GM19324 (cell line): ENCODE measurements around the gene PLCL2.
"Not testable (repeated sequence)": the region's sequence is repeated elsewhere in the genome, so short reads cannot be mapped to it uniquely, and the experiment has no call there.

Source experiments
- ATAC-seq: cut with Tn5 transposase; IDR thresholded peaks from one replicate; pipeline ENCODE4 v1.9.1; 2021; ENCODE audit warnings: mild to moderate bottlenecking, moderate library complexity; ENCODE audit not compliant: unreplicated experiment, low FRiP score

PLCL2 gene

DNA sequence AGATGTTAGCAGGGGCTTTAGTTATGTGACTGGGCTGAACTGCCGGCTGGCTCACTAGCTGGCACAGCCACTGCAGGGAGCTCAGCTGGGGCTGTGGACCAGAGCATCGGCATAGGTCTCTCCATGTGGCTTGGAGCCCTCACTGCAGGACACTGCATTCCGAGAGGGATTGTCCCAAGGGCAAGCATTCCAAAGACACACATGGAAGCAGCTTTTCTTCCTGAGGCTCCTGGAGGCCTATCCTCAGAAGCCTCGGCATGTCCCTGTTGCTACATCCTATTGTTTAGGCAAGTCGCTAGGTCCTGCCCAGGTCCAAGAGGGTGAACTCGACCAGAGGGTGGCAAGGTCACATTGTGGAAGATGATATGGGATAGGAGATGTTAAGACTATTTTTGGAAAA is 209.8 kb downstream of the PLCL2 start:
- no peak for ATAC-seq

DNA sequence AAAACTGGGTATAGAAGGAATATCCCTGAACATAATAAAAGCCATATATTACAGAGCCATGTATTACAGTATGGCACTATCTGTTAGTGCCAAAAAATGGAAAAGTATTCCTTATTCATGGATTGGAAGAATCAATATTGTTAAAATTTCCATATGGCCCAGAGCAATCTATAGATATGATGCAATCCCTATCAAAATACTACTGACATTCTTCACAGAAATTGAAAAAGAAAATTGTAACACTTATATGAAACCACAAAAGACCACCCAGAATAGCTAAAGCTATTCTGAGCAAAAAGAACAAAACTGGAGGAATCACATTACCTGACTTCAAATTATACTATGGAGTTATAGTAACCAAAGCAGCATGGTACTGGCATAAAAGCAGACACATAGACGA is 218.8 kb downstream of the PLCL2 start:
- no peak for ATAC-seq

GRCh38 chr3:17106801-17107200 is 222.0 kb downstream of the PLCL2 start:
- ATAC-seq, result not testable (repeated sequence)

- no peak for ATAC-seq
Observed at GRCh38 chr3:17110660-17111396, 226.1 kb downstream of the PLCL2 start.

DNA sequence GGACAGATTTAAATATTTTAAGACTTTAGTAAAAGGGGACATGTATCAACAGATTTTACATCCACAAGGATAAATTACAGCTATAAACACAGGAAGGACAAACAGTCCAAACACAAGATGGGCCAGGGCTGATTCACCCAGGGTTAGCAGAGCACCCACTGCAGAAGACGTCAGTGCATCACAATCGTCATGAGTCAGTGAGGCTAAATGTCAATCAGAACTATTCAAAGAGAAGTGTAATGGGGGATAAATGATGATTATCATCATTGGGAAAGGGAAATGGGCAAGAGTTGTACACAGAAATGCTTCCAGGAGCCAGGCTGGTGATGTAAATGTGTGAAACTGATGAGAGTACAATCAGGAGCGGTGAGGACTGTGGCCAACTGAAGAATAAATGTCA is 226.8 kb downstream of the PLCL2 start:
- ATAC-seq, result no peak

DNA sequence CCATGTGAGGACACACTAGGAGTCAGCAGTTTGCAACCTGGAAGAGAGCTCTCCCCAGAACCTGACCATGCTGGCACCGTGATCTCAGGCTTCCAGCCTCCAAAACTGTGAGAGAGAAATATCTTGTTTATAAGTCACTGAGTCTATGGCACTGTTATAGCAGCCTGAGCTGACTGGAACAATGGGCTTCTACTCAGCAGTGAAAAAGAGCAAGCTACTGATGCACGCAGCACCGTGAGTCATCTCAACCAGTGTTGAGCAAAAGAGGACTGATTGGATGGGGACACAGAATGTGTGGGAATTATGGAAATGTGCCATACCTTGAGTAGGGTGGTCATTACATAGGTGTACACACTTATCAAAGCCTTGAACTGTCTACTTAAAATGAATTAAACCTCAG is 230.4 kb downstream of the PLCL2 start:
- ATAC-seq, result no peak

- no peak for ATAC-seq
Observed at GRCh38 chr3:17116007-17116600, 231.3 kb downstream of the PLCL2 start.

GRCh38 chr3:17118771-17119170 is 234.0 kb downstream of the PLCL2 start:
- no peak for ATAC-seq

DNA sequence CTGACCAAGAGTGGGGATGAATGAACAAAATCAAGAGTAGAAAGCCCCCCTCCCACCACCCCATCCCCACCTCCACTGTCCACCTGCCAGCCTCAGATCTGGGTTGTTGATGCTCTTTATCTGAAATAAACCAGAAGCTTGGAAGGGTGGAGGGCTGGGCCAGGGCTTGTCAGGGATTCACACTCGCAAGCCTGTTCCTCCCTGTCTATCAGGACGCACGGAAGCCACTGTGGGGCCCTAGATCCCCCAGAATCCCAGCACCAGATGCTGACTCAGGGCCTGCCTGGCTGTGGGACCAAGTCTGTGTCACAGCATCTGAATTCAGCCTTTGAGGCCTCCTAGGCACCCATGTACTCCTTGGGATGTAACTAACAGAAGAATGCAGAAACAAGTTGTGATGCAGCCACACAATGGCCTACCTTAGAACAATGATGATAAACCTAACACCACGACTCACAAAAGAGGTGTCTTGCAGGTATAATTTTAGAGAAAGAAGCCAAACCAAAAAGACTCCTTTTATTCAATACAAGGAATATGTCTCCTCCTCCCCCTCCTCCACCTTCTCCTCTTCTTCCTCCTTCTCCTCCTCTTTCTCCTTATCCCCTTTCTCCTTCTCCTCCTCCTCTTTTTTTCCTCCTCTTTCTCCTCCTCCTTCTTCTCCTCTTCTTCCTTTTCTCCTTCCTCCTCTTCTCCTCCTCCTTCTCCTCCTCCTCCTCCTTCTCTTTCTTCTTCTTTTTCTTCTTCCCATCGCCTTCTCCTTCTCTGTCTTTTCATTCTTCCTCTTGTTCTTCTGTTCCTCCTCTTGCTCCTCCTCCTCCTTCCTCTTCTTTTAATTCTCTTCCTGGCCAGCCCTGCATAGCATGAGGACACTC is 234.7 kb downstream of the PLCL2 start:
- ATAC-seq, result no peak

DNA sequence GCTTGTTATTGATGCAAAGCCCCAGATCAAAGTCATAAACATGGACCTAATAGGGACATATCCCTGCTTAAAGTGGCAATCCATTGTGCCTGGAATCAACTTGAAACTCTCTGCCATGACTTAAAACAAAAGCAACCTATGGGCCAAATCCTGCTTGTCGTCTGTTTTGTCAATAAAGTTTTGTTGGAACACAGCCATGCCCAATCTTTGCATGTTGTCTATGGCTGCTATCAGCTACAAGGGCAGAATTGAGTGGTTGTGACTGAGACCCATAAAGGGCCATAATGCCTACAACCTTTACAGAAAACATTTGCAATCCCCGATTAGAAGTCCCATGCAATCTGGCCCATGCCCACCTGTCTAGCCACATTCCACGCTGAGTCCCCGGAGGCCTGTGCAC is 235.4 kb downstream of the PLCL2 start:
- no peak for ATAC-seq

DNA sequence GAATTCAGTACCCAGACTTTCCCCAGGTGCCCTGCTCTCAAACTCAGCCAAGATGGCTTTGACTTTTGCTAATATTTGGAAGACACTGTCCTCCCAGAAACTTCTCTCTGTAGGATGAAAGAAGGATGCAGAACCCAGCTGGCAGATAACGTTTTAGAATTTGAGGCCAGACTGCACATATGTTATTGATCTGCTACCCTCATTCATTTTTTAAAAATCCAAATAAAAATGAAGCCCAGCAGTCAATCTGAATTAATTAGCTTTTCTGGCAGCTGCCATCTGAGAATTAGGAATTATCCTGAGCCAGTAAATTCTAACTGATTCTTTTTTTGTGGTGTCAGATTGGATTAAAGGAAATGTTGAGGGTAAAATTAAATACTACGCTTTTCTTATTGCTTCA is 236.6 kb downstream of the PLCL2 start:
- no peak for ATAC-seq

- no peak for ATAC-seq
Observed at GRCh38 chr3:17122758-17123157, 238.0 kb downstream of the PLCL2 start.

GRCh38 chr3:17125738-17126442 is 241.1 kb downstream of the PLCL2 start:
- no peak for ATAC-seq

- not testable (repeated sequence) for ATAC-seq
Observed at GRCh38 chr3:17128671-17129070, 243.9 kb downstream of the PLCL2 start.

DNA sequence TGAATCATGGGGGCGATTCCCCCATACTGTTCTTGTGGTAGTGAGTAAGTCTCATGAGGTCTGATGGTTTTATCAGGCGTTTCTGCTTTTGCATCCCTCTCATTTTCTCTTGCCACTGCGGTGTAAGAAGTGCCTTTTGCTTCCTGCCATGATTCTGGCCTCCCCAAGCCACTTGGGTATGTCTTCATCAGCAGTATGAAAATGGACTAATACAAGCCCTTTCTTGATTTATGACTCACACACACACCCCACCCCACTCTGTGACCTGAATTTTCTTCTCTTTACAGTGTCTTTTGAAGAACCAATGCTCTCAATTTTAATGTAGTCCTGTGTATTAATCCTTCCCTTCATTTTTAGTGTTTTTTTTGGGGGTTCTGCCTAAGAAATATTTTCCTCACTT is 244.8 kb downstream of the PLCL2 start:
- ATAC-seq, result no peak

DNA sequence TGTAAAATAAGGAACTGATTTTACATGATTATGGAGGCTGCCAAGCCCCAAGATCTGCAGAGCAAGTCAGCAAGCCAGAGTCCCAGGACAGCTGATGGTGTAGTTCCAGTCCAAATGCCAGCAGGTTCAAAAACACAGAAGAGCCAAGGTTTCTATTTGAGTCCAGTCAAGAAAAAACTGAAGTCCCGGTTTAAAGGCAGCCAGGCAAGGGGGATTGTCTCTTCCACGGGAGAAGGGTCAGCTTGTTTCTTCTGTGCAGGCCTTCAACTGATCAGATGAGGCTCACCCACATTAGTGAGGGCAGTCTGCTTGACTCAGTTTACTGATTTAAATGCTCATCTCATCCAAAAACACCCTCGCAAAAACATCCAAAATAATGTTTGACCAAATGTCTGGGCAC is 246.2 kb downstream of the PLCL2 start:
- no peak for ATAC-seq

GRCh38 chr3:17132286-17133115 is 247.7 kb downstream of the PLCL2 start:
- ATAC-seq, result no peak

- ATAC-seq, result no peak
Observed at GRCh38 chr3:17133632-17134545, 249.1 kb downstream of the PLCL2 start.

DNA sequence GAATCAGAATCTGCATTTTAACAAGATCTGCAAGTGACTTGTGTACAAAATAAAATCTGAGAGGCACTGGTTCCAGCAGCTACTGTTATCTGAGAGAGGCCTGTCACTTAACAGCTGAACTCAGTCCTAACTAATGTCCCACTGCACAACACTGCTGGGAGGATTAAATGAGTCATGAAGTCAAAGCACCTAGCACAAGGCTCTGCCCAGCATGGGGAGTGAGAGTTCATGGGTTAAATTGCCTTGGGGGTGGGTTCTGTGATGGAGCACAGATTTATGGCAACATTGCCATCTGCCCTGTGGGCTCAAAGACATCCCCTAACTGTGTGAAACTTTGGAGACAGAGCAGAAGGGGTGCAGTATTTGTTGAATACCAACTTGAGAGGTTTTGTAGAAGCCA is 250.9 kb downstream of the PLCL2 start:
- ATAC-seq, result no peak
